ENCODE data around the gene LDLR.
"Not testable (repeated sequence)": the region's sequence is repeated elsewhere in the genome, so short reads cannot be mapped to it uniquely, and the experiment has no call there.

Gene LDLR

GRCh38 chr19:11088506-11089253 lies 583 bp upstream of the LDLR start:
- peak overlapping the region; percentile 85 for H3K4me3 ChIP-seq (ENCODE audit: low read length)
- TF ChIP-seq CTCF (conservative IDR thresholded peaks at IDR 0.05; ENCODE audit: low read length): no peak
- DNase-seq (ENCODE audit: low read depth): peak; percentile 45

GRCh38 chr19:11090014-11090263 lies 676 bp downstream of the LDLR start:
- peak overlapping the region; percentile 85 for H3K4me3 ChIP-seq (ENCODE audit: low read length)
- DNase-seq (ENCODE audit: low read depth): not testable (repeated sequence)

GRCh38 chr19:11090264-11090996 lies 1.2 kb downstream of the LDLR start:
- peak; percentile 95 for DNase-seq (ENCODE audit: low read depth)
- no peak for TF ChIP-seq CTCF (conservative IDR thresholded peaks at IDR 0.05; ENCODE audit: low read length)
- H3K4me3 ChIP-seq (ENCODE audit: low read length): peak overlapping the region; percentile 89

- H3K4me3 ChIP-seq (ENCODE audit: low read length): peak overlapping the region; percentile 89
- DNase-seq (ENCODE audit: low read depth): peak; percentile 27
- no peak for TF ChIP-seq CTCF (conservative IDR thresholded peaks at IDR 0.05; ENCODE audit: low read length)
These were observed 1.9 kb downstream of the LDLR start for GRCh38 chr19:11090997-11091702.

- no peak for TF ChIP-seq CTCF (conservative IDR thresholded peaks at IDR 0.05; ENCODE audit: low read length)
- peak; percentile 96 for DNase-seq (ENCODE audit: low read depth)
- H3K4me3 ChIP-seq (ENCODE audit: low read length): peak overlapping the region; percentile 89
These were observed 2.5 kb downstream of the LDLR start for GRCh38 chr19:11091703-11092153.

GRCh38 chr19:11092181-11092538 lies 2.9 kb downstream of the LDLR start:
- peak overlapping the region; percentile 89 for H3K4me3 ChIP-seq (ENCODE audit: low read length)
- DNase-seq (ENCODE audit: low read depth): peak; percentile 74
- TF ChIP-seq CTCF (conservative IDR thresholded peaks at IDR 0.05; ENCODE audit: low read length): no peak

GRCh38 chr19:11093689-11094238 lies 4.5 kb downstream of the LDLR start:
- no peak for TF ChIP-seq CTCF (conservative IDR thresholded peaks at IDR 0.05; ENCODE audit: low read length)
- DNase-seq (ENCODE audit: low read depth): no peak
- no peak overlapping the region for H3K4me3 ChIP-seq (ENCODE audit: low read length)
